SK-N-SH treated with all-trans-retinoic acid at 6 μM for 48 hours (cell line): ENCODE data around the gene HSP90AB1.

Experiments used
- ATAC-seq: fragments of 200-7000 bp; cut with Tn5 transposase; 3 replicates; pipeline ENCODE4 v1.9.1; 2020; ENCODE audit warnings: mild to moderate bottlenecking, moderate library complexity
- ARNTL ChIP-seq: fragments of 450-650 bp; formaldehyde crosslinking; IDR thresholded peaks from 2 replicates; pipeline ENCODE4 v1.5.0; 2020; ENCODE audit warnings: low read depth, mild to moderate bottlenecking, moderate library complexity, borderline replicate concordance
- BACH2 ChIP-seq: fragments of 250-450 bp; sonication (Bioruptor Pico); IDR thresholded peaks from 2 replicates; pipeline ENCODE4 v1.9.0; 2021; ENCODE audit warnings: mild to moderate bottlenecking, borderline replicate concordance
- CREB5 ChIP-seq: fragments of 250-450 bp; sonication (Bioruptor Pico); IDR thresholded peaks from 2 replicates; pipeline ENCODE4 v1.5.1; 2020; ENCODE audit warnings: low read depth, mild to moderate bottlenecking, moderate library complexity
- CSRNP3 ChIP-seq: fragments of 250-450 bp; sonication (Bioruptor Pico); IDR thresholded peaks from 2 replicates; pipeline ENCODE4 v1.5.1; 2021; ENCODE audit warnings: mild to moderate bottlenecking, moderate library complexity
- ESRRG ChIP-seq: fragments of 250-450 bp; sonication (Bioruptor Pico); IDR thresholded peaks from 2 replicates; pipeline ENCODE4 v1.6.1; 2021; ENCODE audit warnings: mild to moderate bottlenecking
- ISL1 ChIP-seq: fragments of 250-450 bp; sonication (Bioruptor Pico); IDR thresholded peaks from 2 replicates; pipeline ENCODE4 v2.1.2; 2022; ENCODE audit warnings: mild to moderate bottlenecking, moderate library complexity
- OSR1 ChIP-seq: fragments of 250-450 bp; sonication (Bioruptor Pico); IDR thresholded peaks from 2 replicates; pipeline ENCODE4 v1.8.0; 2022; ENCODE audit warnings: moderate library complexity, mild to moderate bottlenecking, inconsistent platforms
- PPARA ChIP-seq: fragments of 250-450 bp; sonication (Bioruptor Pico); IDR thresholded peaks from 2 replicates; pipeline ENCODE4 v1.5.0; 2020; ENCODE audit warnings: mild to moderate bottlenecking, borderline replicate concordance
- RARB ChIP-seq: fragments of 250-450 bp; sonication (Bioruptor Pico); IDR thresholded peaks from 2 replicates; pipeline ENCODE4 v1.8.0; 2021; ENCODE audit warnings: mild to moderate bottlenecking, moderate library complexity
- SNAI2 ChIP-seq: fragments of 250-450 bp; sonication (Bioruptor Pico); IDR thresholded peaks from 2 replicates; pipeline ENCODE4 v1.5.0; 2020; ENCODE audit warnings: mild to moderate bottlenecking, moderate library complexity
- TCF4 ChIP-seq: fragments of 250-450 bp; sonication (Bioruptor Pico); IDR thresholded peaks from 2 replicates; pipeline ENCODE4 v1.8.0; 2021; ENCODE audit warnings: mild to moderate bottlenecking, moderate library complexity, borderline replicate concordance
- TOX ChIP-seq: fragments of 250-450 bp; sonication (Bioruptor Pico); IDR thresholded peaks from 2 replicates; pipeline ENCODE4 v1.8.0; 2021; ENCODE audit warnings: mild to moderate bottlenecking, moderate library complexity, borderline replicate concordance
- TSHZ2 ChIP-seq: fragments of 250-450 bp; sonication (Bioruptor Pico); IDR thresholded peaks from 2 replicates; pipeline ENCODE4 v1.5.0; 2020; ENCODE audit warnings: mild to moderate bottlenecking, moderate library complexity
- ZC3H10 ChIP-seq: fragments of 250-450 bp; sonication (Bioruptor Pico); IDR thresholded peaks from 2 replicates; pipeline ENCODE4 v1.5.1; 2021; ENCODE audit warnings: mild to moderate bottlenecking, moderate library complexity
- ZFP3 ChIP-seq: fragments of 250-450 bp; sonication (Bioruptor Pico); IDR thresholded peaks from 2 replicates; pipeline ENCODE4 v1.5.0; 2020; ENCODE audit warnings: mild to moderate bottlenecking, moderate library complexity
- ZFP30 ChIP-seq: fragments of 450-650 bp; formaldehyde crosslinking; IDR thresholded peaks from 2 replicates; pipeline ENCODE4 v1.5.0; 2022; ENCODE audit warnings: mild to moderate bottlenecking, moderate library complexity
- ZNF565 ChIP-seq: fragments of 450-650 bp; formaldehyde crosslinking; conservative IDR thresholded peaks from 2 replicates; pipeline ENCODE4 v1.5.0; 2020; ENCODE audit warnings: low read depth, mild to moderate bottlenecking, moderate library complexity
- ZNF8 ChIP-seq: fragments of 450-650 bp; formaldehyde crosslinking; IDR thresholded peaks from 2 replicates; pipeline ENCODE4 v1.5.0; 2020; ENCODE audit warnings: mild to moderate bottlenecking, moderate library complexity

Gene HSP90AB1

GRCh38 chr6:44224965-44225305 lies 22.0 kb upstream of the HSP90AB1 start:
- ATAC-seq: no peak
- TF ChIP-seq ARNTL (CRISPR knock-in tag): no peak
- TF ChIP-seq ZFP3: no peak
- no peak for TF ChIP-seq CREB5 (CRISPR knock-in tag)
- no peak for TF ChIP-seq ISL1 (CRISPR knock-in tag)
- TF ChIP-seq TSHZ2 (CRISPR knock-in tag): no peak
- no peak for TF ChIP-seq ZC3H10 (CRISPR knock-in tag)
- no peak for TF ChIP-seq TCF4 (CRISPR knock-in tag)

- TF ChIP-seq ISL1 (CRISPR knock-in tag): no peak
- TF ChIP-seq ZNF565 (CRISPR knock-in tag): no peak
- TF ChIP-seq PPARA (CRISPR knock-in tag): no peak
- no peak for TF ChIP-seq SNAI2 (CRISPR knock-in tag)
- no peak for TF ChIP-seq ZFP30 (CRISPR knock-in tag)
- TF ChIP-seq ZFP3: no peak
- TF ChIP-seq ESRRG: no peak
- TF ChIP-seq ZNF8 (CRISPR knock-in tag): no peak
- no peak for TF ChIP-seq CSRNP3 (CRISPR knock-in tag)
- TF ChIP-seq BACH2 (CRISPR knock-in tag): no peak
- ATAC-seq: no peak
Measured at GRCh38 chr6:44225579-44226325, 21.1 kb upstream of the HSP90AB1 start.

GRCh38 chr6:44226368-44227147 lies 20.3 kb upstream of the HSP90AB1 start:
- ATAC-seq: no peak
- no peak for TF ChIP-seq ISL1 (CRISPR knock-in tag)
- TF ChIP-seq TSHZ2 (CRISPR knock-in tag): no peak
- TF ChIP-seq ZNF565 (CRISPR knock-in tag): no peak
- no peak for TF ChIP-seq TCF4 (CRISPR knock-in tag)
- TF ChIP-seq ZFP3: no peak
- no peak for TF ChIP-seq RARB (CRISPR knock-in tag)
- TF ChIP-seq PPARA (CRISPR knock-in tag): no peak
- TF ChIP-seq TOX (CRISPR knock-in tag): no peak
- no peak for TF ChIP-seq OSR1 (CRISPR knock-in tag)
- no peak for TF ChIP-seq ZNF8 (CRISPR knock-in tag)
- TF ChIP-seq, all 23 proteins: peak for 0
